SK-N-SH treated with all-trans-retinoic acid at 6 μM for 48 hours (cell line): ENCODE measurements around the gene HSD11B1.

Experiments
- ATAC-seq: fragments of 200-7000 bp; cut with Tn5 transposase; 3 replicates; pipeline ENCODE4 v1.9.1; 2020; ENCODE audit warnings: mild to moderate bottlenecking, moderate library complexity
- ARNTL ChIP-seq: fragments of 450-650 bp; formaldehyde crosslinking; IDR thresholded peaks from 2 replicates; pipeline ENCODE4 v1.5.0; 2020; ENCODE audit warnings: low read depth, mild to moderate bottlenecking, moderate library complexity, borderline replicate concordance
- BACH2 ChIP-seq: fragments of 250-450 bp; sonication (Bioruptor Pico); IDR thresholded peaks from 2 replicates; pipeline ENCODE4 v1.9.0; 2021; ENCODE audit warnings: mild to moderate bottlenecking, borderline replicate concordance
- CSDC2 ChIP-seq: fragments of 250-450 bp; sonication (Bioruptor Pico); IDR thresholded peaks from 2 replicates; pipeline ENCODE4 v1.5.0; 2020; ENCODE audit warnings: mild to moderate bottlenecking, moderate library complexity
- CSRNP3 ChIP-seq: fragments of 250-450 bp; sonication (Bioruptor Pico); IDR thresholded peaks from 2 replicates; pipeline ENCODE4 v1.5.1; 2021; ENCODE audit warnings: mild to moderate bottlenecking, moderate library complexity
- ESRRG ChIP-seq: fragments of 250-450 bp; sonication (Bioruptor Pico); IDR thresholded peaks from 2 replicates; pipeline ENCODE4 v1.6.1; 2021; ENCODE audit warnings: mild to moderate bottlenecking
- GLIS3 ChIP-seq: fragments of 250-450 bp; sonication (Bioruptor Pico); IDR thresholded peaks from 2 replicates; pipeline ENCODE4 v1.5.0; 2020; ENCODE audit warnings: mild to moderate bottlenecking, moderate library complexity
- ISL1 ChIP-seq: fragments of 250-450 bp; sonication (Bioruptor Pico); IDR thresholded peaks from 2 replicates; pipeline ENCODE4 v2.1.2; 2022; ENCODE audit warnings: mild to moderate bottlenecking, moderate library complexity
- OSR1 ChIP-seq: fragments of 250-450 bp; sonication (Bioruptor Pico); IDR thresholded peaks from 2 replicates; pipeline ENCODE4 v1.8.0; 2022; ENCODE audit warnings: moderate library complexity, mild to moderate bottlenecking, inconsistent platforms
- PATZ1 ChIP-seq: fragments of 250-450 bp; sonication (Bioruptor Pico); IDR thresholded peaks from 2 replicates; pipeline ENCODE4 v1.8.0; 2020; ENCODE audit warnings: mild to moderate bottlenecking, moderate library complexity, borderline replicate concordance
- POU6F1 ChIP-seq: fragments of 250-450 bp; sonication (Bioruptor Pico); IDR thresholded peaks from 2 replicates; pipeline ENCODE4 v1.8.0; 2021; ENCODE audit warnings: low read depth, mild to moderate bottlenecking, moderate library complexity, borderline replicate concordance
- PPARA ChIP-seq: fragments of 250-450 bp; sonication (Bioruptor Pico); IDR thresholded peaks from 2 replicates; pipeline ENCODE4 v1.5.0; 2020; ENCODE audit warnings: mild to moderate bottlenecking, borderline replicate concordance
- RARB ChIP-seq: fragments of 250-450 bp; sonication (Bioruptor Pico); IDR thresholded peaks from 2 replicates; pipeline ENCODE4 v1.8.0; 2021; ENCODE audit warnings: mild to moderate bottlenecking, moderate library complexity
- SNAI2 ChIP-seq: fragments of 250-450 bp; sonication (Bioruptor Pico); IDR thresholded peaks from 2 replicates; pipeline ENCODE4 v1.5.0; 2020; ENCODE audit warnings: mild to moderate bottlenecking, moderate library complexity
- TCF4 ChIP-seq: fragments of 250-450 bp; sonication (Bioruptor Pico); IDR thresholded peaks from 2 replicates; pipeline ENCODE4 v1.8.0; 2021; ENCODE audit warnings: mild to moderate bottlenecking, moderate library complexity, borderline replicate concordance
- TOX ChIP-seq: fragments of 250-450 bp; sonication (Bioruptor Pico); IDR thresholded peaks from 2 replicates; pipeline ENCODE4 v1.8.0; 2021; ENCODE audit warnings: mild to moderate bottlenecking, moderate library complexity, borderline replicate concordance
- ZC3H10 ChIP-seq: fragments of 250-450 bp; sonication (Bioruptor Pico); IDR thresholded peaks from 2 replicates; pipeline ENCODE4 v1.5.1; 2021; ENCODE audit warnings: mild to moderate bottlenecking, moderate library complexity
- ZFP3 ChIP-seq: fragments of 250-450 bp; sonication (Bioruptor Pico); IDR thresholded peaks from 2 replicates; pipeline ENCODE4 v1.5.0; 2020; ENCODE audit warnings: mild to moderate bottlenecking, moderate library complexity
- ZNF70 ChIP-seq: fragments of 450-650 bp; formaldehyde crosslinking; IDR thresholded peaks from 2 replicates; pipeline ENCODE4 v1.5.0; 2020; ENCODE audit warnings: mild to moderate bottlenecking, moderate library complexity
- ZNF8 ChIP-seq: fragments of 450-650 bp; formaldehyde crosslinking; IDR thresholded peaks from 2 replicates; pipeline ENCODE4 v1.5.0; 2020; ENCODE audit warnings: mild to moderate bottlenecking, moderate library complexity

The HSD11B1 gene

GRCh38 chr1:209685821-209686220 is 18.8 kb upstream of the HSD11B1 start:
- no peak for ATAC-seq
- TF ChIP-seq SNAI2: no peak

- TF ChIP-seq ARNTL (CRISPR knock-in tag) (no peak), ESRRG (CRISPR knock-in tag) (no peak), TCF4 (CRISPR knock-in tag) (no peak), CSRNP3 (no peak), ZNF8 (no peak), RARB (CRISPR knock-in tag) (no peak), ZC3H10 (CRISPR knock-in tag) (no peak), TOX (CRISPR knock-in tag) (no peak), ZFP3 (CRISPR knock-in tag) (no peak), PATZ1 (CRISPR knock-in tag) (no peak), POU6F1 (CRISPR knock-in tag) (no peak), ISL1 (CRISPR knock-in tag) (no peak), CSDC2 (CRISPR knock-in tag) (no peak), PPARA (CRISPR knock-in tag) (no peak), OSR1 (no peak)
- ATAC-seq: no peak
Measured at GRCh38 chr1:209686322-209686721, 18.3 kb upstream of the HSD11B1 start.

- ATAC-seq: peak; percentile 85
- TF ChIP-seq ZC3H10 (CRISPR knock-in tag) (peak; percentile 56; the same call in 1 of the 2 replicates), PATZ1 (CRISPR knock-in tag) (no peak), TOX (CRISPR knock-in tag) (peak; percentile 94), RARB (CRISPR knock-in tag) (peak; percentile 95; the same call in 1 of the 2 replicates), ZNF70 (CRISPR knock-in tag) (no peak), OSR1 (peak; percentile 95)
Measured at GRCh38 chr1:209688746-209689234, 15.9 kb upstream of the HSD11B1 start.

GRCh38 chr1:209689477-209689876 is 15.2 kb upstream of the HSD11B1 start:
- peak; percentile 7 for ATAC-seq
- no peak for TF ChIP-seq ZC3H10 (CRISPR knock-in tag)
- 0 out of 2 replicates have a peak, but pooled peaks have one; percentile 34 for TF ChIP-seq OSR1

- ATAC-seq: no peak
- TF ChIP-seq ISL1 (CRISPR knock-in tag): no peak
- TF ChIP-seq GLIS3 (CRISPR knock-in tag): no peak
- no peak for TF ChIP-seq BACH2
- TF ChIP-seq TOX (CRISPR knock-in tag): no peak
- no peak for TF ChIP-seq TCF4 (CRISPR knock-in tag)
- TF ChIP-seq RARB (CRISPR knock-in tag): no peak
- TF ChIP-seq CSDC2 (CRISPR knock-in tag): no peak
Measured at GRCh38 chr1:209691237-209691636, 13.4 kb upstream of the HSD11B1 start.
